Liver (tissue), 3 donors: ENCODE data around the gene TTC7B.

ENCODE experiments used
- HNF4A ChIP-seq, 2 donors: conservative IDR thresholded peaks; 2 replicates each; pipeline ENCODE4 v1.6.1; 2016; ENCODE audit warnings: antibody characterized with exemption in 2 of 2, mild to moderate bottlenecking in 2 of 2
- MAX ChIP-seq: IDR thresholded peaks from 2 replicates; pipeline ENCODE4 v1.6.1; 2016; ENCODE audit warnings: antibody characterized with exemption
- RAD21 ChIP-seq, 2 donors: IDR thresholded peaks; 2 replicates each; pipeline ENCODE4 v1.6.1; 2016; ENCODE audit warnings: antibody characterized with exemption in 2 of 2, mild to moderate bottlenecking in 2 of 2
- REST ChIP-seq: IDR thresholded peaks from 2 replicates; pipeline ENCODE4 v1.6.1; 2016; ENCODE audit warnings: antibody characterized with exemption, mild to moderate bottlenecking
- SP1 ChIP-seq: IDR thresholded peaks from 2 replicates; pipeline ENCODE4 v1.6.1; 2018; ENCODE audit warnings: antibody characterized with exemption, mild to moderate bottlenecking
- TAF1 ChIP-seq: conservative IDR thresholded peaks from 2 replicates; pipeline ENCODE4 v1.6.1; 2016; ENCODE audit warnings: antibody characterized with exemption, mild to moderate bottlenecking
- YY1 ChIP-seq: IDR thresholded peaks from 2 replicates; pipeline ENCODE4 v1.6.1; 2016; ENCODE audit warnings: antibody characterized with exemption, mild to moderate bottlenecking
- TF ChIP-seq, protein P1 (sequence below): fragments of 150-350 bp; IDR thresholded peaks from 2 replicates; pipeline ENCODE4 v1.5.1; 2017; ENCODE audit warnings: improper control_type of control experiment, low read depth, low read length; ENCODE audit not compliant: missing input control
- TF ChIP-seq, protein P2 (sequence below): IDR thresholded peaks from 2 replicates; pipeline ENCODE4 v1.6.1; 2016; ENCODE audit warnings: antibody characterized with exemption
- donor health status: healthy.
- donor health status: healthy.

- TF ChIP-seq SP1 (no peak), TAF1 (no peak), RAD21 (IDR thresholded peaks at IDR 0.05) (no peak), REST (no peak), MAX (no peak), YY1 (no peak), HNF4A (conservative IDR thresholded peaks at IDR 0.05) (no peak)
- TF ChIP-seq, protein P1, sequence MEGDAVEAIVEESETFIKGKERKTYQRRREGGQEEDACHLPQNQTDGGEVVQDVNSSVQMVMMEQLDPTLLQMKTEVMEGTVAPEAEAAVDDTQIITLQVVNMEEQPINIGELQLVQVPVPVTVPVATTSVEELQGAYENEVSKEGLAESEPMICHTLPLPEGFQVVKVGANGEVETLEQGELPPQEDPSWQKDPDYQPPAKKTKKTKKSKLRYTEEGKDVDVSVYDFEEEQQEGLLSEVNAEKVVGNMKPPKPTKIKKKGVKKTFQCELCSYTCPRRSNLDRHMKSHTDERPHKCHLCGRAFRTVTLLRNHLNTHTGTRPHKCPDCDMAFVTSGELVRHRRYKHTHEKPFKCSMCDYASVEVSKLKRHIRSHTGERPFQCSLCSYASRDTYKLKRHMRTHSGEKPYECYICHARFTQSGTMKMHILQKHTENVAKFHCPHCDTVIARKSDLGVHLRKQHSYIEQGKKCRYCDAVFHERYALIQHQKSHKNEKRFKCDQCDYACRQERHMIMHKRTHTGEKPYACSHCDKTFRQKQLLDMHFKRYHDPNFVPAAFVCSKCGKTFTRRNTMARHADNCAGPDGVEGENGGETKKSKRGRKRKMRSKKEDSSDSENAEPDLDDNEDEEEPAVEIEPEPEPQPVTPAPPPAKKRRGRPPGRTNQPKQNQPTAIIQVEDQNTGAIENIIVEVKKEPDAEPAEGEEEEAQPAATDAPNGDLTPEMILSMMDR = no peak
- TF ChIP-seq, protein P2, sequence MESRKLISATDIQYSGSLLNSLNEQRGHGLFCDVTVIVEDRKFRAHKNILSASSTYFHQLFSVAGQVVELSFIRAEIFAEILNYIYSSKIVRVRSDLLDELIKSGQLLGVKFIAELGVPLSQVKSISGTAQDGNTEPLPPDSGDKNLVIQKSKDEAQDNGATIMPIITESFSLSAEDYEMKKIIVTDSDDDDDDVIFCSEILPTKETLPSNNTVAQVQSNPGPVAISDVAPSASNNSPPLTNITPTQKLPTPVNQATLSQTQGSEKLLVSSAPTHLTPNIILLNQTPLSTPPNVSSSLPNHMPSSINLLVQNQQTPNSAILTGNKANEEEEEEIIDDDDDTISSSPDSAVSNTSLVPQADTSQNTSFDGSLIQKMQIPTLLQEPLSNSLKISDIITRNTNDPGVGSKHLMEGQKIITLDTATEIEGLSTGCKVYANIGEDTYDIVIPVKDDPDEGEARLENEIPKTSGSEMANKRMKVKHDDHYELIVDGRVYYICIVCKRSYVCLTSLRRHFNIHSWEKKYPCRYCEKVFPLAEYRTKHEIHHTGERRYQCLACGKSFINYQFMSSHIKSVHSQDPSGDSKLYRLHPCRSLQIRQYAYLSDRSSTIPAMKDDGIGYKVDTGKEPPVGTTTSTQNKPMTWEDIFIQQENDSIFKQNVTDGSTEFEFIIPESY = no peak
Measured at GRCh38 chr14:90816681-90817436, 629 bp upstream of the TTC7B start.
